ENCODE measurements around the gene NGF. TPM values are rescaled to one million over a fixed set of nuclear protein-coding genes. Genes with fewer than 3 reads are reported as not detected.

The NGF gene
- total RNA-seq, 2 donors from 2014 or later: 1.1 to 1.4 TPM

DNA sequence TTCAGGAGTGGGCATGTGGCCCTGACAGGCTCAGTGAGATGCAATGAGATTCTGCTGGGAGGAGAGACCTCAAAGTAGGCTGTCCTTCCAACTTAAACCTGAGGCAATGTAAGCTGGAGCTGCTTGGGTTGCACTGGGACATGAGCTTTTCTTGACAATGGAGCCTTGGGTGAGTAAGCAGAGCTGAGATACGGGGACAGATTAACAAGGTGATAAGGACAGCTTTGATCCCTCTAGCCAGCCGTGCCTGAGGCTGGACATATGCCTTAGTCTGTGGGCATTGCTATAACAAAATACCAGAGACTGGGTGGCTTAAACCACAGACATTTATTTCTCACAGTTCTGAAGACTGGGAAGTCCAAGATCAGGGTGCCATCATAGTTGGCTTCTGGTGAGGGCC lies 18.3 kb upstream of the NGF start:
- DNase-seq (ENCODE audit: low spot score): no peak
- TF ChIP-seq POLR2A (IDR thresholded peaks at IDR 0.05): no peak
- TF ChIP-seq, protein P1, sequence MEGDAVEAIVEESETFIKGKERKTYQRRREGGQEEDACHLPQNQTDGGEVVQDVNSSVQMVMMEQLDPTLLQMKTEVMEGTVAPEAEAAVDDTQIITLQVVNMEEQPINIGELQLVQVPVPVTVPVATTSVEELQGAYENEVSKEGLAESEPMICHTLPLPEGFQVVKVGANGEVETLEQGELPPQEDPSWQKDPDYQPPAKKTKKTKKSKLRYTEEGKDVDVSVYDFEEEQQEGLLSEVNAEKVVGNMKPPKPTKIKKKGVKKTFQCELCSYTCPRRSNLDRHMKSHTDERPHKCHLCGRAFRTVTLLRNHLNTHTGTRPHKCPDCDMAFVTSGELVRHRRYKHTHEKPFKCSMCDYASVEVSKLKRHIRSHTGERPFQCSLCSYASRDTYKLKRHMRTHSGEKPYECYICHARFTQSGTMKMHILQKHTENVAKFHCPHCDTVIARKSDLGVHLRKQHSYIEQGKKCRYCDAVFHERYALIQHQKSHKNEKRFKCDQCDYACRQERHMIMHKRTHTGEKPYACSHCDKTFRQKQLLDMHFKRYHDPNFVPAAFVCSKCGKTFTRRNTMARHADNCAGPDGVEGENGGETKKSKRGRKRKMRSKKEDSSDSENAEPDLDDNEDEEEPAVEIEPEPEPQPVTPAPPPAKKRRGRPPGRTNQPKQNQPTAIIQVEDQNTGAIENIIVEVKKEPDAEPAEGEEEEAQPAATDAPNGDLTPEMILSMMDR (IDR thresholded peaks at IDR 0.05): no peak
- TF ChIP-seq POLR2AphosphoS5 (IDR thresholded peaks at IDR 0.05): peak; percentile 41
- 54% methylated on average over 2 of the region's 2 CpGs for WGBS
- Histone ChIP-seq H3K27ac (no peak overlapping the region), H3K36me3 (no peaks in the 10 kb centered on the region), H3K4me3 (no peak overlapping the region), H3K4me1 (replicated peaks) (no peaks in the 10 kb centered on the region), H3K27me3 (replicated peaks; ENCODE audit: insufficient read depth) (no peaks in the 10 kb centered on the region), H3K9me3 (no peaks in the 10 kb centered on the region)
- intact Hi-C loops (cut with DNase I): no loop called here

DNA sequence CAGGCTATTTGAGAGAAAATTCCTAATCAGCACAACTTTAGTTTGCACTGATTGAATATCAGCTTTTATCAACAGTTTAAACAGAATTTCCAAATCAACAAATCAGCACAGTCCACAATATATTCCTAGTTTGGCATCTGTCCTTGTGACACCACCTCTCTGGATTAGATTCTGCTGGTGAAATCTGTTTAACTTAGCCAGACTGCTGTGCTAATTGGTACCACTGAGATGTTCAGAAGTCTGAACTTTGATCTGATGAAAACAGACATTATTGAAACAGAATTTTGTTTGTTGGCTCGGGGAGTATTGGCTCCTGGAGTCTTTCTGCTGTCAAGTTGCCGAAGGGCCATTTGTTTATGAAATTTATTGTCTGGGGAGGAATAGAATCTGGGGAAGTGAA lies 17.0 kb upstream of the NGF start:
- TF ChIP-seq POLR2A (IDR thresholded peaks at IDR 0.05) (no peak), POLR2AphosphoS5 (IDR thresholded peaks at IDR 0.05) (no peak)
- TF ChIP-seq, protein P1 (IDR thresholded peaks at IDR 0.05): no peak
- peaks cover 3% of the 10 kb centered on the region for H3K4me1 ChIP-seq (replicated peaks)
- no peak for DNase-seq (ENCODE audit: low spot score)
- no peak overlapping the region for H3K4me3 ChIP-seq
- H3K27me3 ChIP-seq (replicated peaks; ENCODE audit: insufficient read depth): no peaks in the 10 kb centered on the region
- 36% methylated on average over 2 of the region's 2 CpGs for WGBS
- intact Hi-C loops (cut with DNase I): no loop called here
- H3K27ac ChIP-seq: no peak overlapping the region
- H3K36me3 ChIP-seq: no peaks in the 10 kb centered on the region
- no peaks in the 10 kb centered on the region for H3K9me3 ChIP-seq

DNA sequence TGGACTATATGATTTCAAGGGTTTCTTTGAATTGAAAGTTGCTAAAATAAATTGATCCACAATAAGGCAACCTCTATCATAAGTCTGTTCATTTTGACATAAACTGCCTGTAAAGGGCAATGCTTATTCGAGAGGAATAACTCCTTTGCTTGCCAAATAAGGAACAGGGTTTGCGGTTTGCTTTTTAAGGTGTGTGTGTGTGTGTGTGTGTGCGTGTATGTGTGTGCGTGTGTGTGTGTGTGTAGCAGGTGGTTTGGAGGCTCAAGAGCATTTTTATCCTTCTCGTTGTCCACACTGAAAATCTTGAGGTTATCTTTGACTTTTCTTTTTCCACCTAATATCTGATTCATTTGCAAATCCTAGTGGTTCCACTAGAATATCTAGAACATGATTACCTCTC lies 13.1 kb upstream of the NGF start:
- Histone ChIP-seq H3K4me1 (replicated peaks) (peaks cover 5% of the 10 kb centered on the region), H3K27ac (no peak overlapping the region), H3K36me3 (no peaks in the 10 kb centered on the region), H3K27me3 (replicated peaks; ENCODE audit: insufficient read depth) (no peaks in the 10 kb centered on the region), H3K4me3 (no peak overlapping the region), H3K9me3 (no peaks in the 10 kb centered on the region)
- 70% methylated on average over 5 of the region's 5 CpGs for WGBS
- TF ChIP-seq POLR2A (IDR thresholded peaks at IDR 0.05) (no peak), POLR2AphosphoS5 (IDR thresholded peaks at IDR 0.05) (no peak)
- TF ChIP-seq, protein P1 (IDR thresholded peaks at IDR 0.05): no peak
- DNase-seq (ENCODE audit: low spot score): no peak
- intact Hi-C loops (cut with DNase I): no loop called here

DNA sequence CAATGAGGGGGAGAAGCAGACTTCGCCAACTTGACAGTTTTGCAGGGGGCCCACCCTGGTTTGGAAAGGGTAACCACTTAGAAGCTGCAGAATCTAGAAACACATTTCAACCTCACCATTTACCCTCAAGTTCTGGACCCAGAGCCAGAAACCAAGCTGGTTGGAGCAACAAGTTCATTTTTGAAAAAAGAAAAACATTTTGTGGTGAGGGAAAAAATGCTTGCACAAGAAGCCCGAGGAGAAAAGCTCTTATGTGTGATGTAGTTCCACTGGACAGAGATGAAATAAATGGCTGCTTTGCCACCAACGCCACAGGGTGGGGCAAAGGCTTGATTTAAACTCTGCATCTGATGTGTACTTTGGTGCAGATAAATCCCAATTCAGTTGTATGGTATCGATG lies 10.6 kb upstream of the NGF start:
- no peaks in the 10 kb centered on the region for H3K9me3 ChIP-seq
- H3K4me1 ChIP-seq (replicated peaks): peaks cover 5% of the 10 kb centered on the region
- WGBS: 86% methylated on average over 4 of the region's 4 CpGs
- no peak overlapping the region for H3K4me3 ChIP-seq
- H3K36me3 ChIP-seq: no peaks in the 10 kb centered on the region
- DNase-seq (ENCODE audit: low spot score): no peak
- intact Hi-C loops (cut with DNase I): no loop called here
- H3K27ac ChIP-seq: no peak overlapping the region
- TF ChIP-seq, protein P1 (IDR thresholded peaks at IDR 0.05): no peak
- TF ChIP-seq POLR2A (IDR thresholded peaks at IDR 0.05) (no peak), POLR2AphosphoS5 (IDR thresholded peaks at IDR 0.05) (no peak)
- no peaks in the 10 kb centered on the region for H3K27me3 ChIP-seq (replicated peaks; ENCODE audit: insufficient read depth)

DNA sequence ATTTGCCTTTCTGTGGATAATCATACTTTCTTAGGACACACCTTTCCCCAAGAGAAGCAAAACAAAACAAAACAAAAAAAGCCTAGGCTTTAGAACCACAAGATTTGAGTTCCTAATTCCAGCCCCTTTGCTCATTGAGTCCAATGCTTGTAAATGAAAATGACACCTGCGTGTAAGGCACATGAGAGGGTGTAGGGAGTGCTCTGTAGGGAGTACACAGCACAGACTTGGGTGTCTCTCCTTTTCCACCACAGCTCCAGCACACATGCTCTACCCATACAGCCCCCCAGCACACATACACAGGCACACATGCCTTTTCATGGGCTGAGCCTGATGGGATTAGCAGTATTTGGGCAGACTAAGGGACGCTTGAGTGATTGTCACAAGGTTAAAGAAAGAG lies 9.2 kb upstream of the NGF start:
- Histone ChIP-seq H3K4me3 (no peak overlapping the region), H3K27ac (no peak overlapping the region), H3K36me3 (no peaks in the 10 kb centered on the region), H3K27me3 (replicated peaks; ENCODE audit: insufficient read depth) (no peaks in the 10 kb centered on the region), H3K9me3 (no peaks in the 10 kb centered on the region), H3K4me1 (replicated peaks) (peaks cover 5% of the 10 kb centered on the region)
- no peak for DNase-seq (ENCODE audit: low spot score)
- 86% methylated on average over 2 of the region's 2 CpGs for WGBS
- intact Hi-C loops (cut with DNase I): no loop called here
- TF ChIP-seq, protein P1 (IDR thresholded peaks at IDR 0.05): no peak
- TF ChIP-seq POLR2AphosphoS5 (IDR thresholded peaks at IDR 0.05) (no peak), POLR2A (IDR thresholded peaks at IDR 0.05) (no peak)

All from prostate gland (tissue), 2 donors.